GM20000 (cell line): ENCODE data around the gene DGKI.

ENCODE experiments used
- DNase-seq: peaks from one replicate; pipeline ENCODE4 v3.0.0; 2012; ENCODE audit warnings: low spot score
- CTCF ChIP-seq: IDR thresholded peaks from 2 replicates; pipeline ENCODE4 v1.5.1; 2012; ENCODE audit warnings: mild to moderate bottlenecking, control low read depth; ENCODE audit errors: extremely low read depth, missing control alignments

The DGKI gene

GRCh38 chr7:137787301-137787976 lies 59.3 kb downstream of the DGKI start:
- DNase-seq: no peak
- TF ChIP-seq CTCF: no peak

- DNase-seq: no peak
Measured at GRCh38 chr7:137778511-137778910, 68.3 kb downstream of the DGKI start.

GRCh38 chr7:137774793-137775201 lies 72.0 kb downstream of the DGKI start:
- no peak for TF ChIP-seq CTCF
- peak; percentile 15 for DNase-seq

More at GRCh38 chr7:137778511-137778910, 68.3 kb downstream of the DGKI start:
- no peak for TF ChIP-seq CTCF

GRCh38 chr7:137772748-137773147 lies 74.0 kb downstream of the DGKI start:
- DNase-seq: no peak
- TF ChIP-seq CTCF: no peak

GRCh38 chr7:137772316-137772715 lies 74.5 kb downstream of the DGKI start:
- no peak for TF ChIP-seq CTCF
- DNase-seq: no peak

- TF ChIP-seq CTCF: no peak
- DNase-seq: no peak
Measured at GRCh38 chr7:137771679-137772078, 75.1 kb downstream of the DGKI start.

GRCh38 chr7:137771273-137771672 lies 75.5 kb downstream of the DGKI start:
- TF ChIP-seq CTCF: no peak
- no peak for DNase-seq
